SK-N-SH treated with all-trans-retinoic acid at 6 μM for 48 hours (cell line): Measurements from ENCODE around the gene TCEA2.
A peak's percentile ranks its signal among the peaks of the same experiment; 100 is the strongest.

Experiments
- ATAC-seq: fragments of 200-7000 bp; cut with Tn5 transposase; 3 replicates; pipeline ENCODE4 v1.9.1; 2020; ENCODE audit warnings: mild to moderate bottlenecking, moderate library complexity
- ARNTL ChIP-seq: fragments of 450-650 bp; formaldehyde crosslinking; IDR thresholded peaks from 2 replicates; pipeline ENCODE4 v1.5.0; 2020; ENCODE audit warnings: low read depth, mild to moderate bottlenecking, moderate library complexity, borderline replicate concordance
- BACH2 ChIP-seq: fragments of 250-450 bp; sonication (Bioruptor Pico); IDR thresholded peaks from 2 replicates; pipeline ENCODE4 v1.9.0; 2021; ENCODE audit warnings: mild to moderate bottlenecking, borderline replicate concordance
- CSDC2 ChIP-seq: fragments of 250-450 bp; sonication (Bioruptor Pico); IDR thresholded peaks from 2 replicates; pipeline ENCODE4 v1.5.0; 2020; ENCODE audit warnings: mild to moderate bottlenecking, moderate library complexity
- GLIS3 ChIP-seq: fragments of 250-450 bp; sonication (Bioruptor Pico); IDR thresholded peaks from 2 replicates; pipeline ENCODE4 v1.5.0; 2020; ENCODE audit warnings: mild to moderate bottlenecking, moderate library complexity
- ISL1 ChIP-seq: fragments of 250-450 bp; sonication (Bioruptor Pico); IDR thresholded peaks from 2 replicates; pipeline ENCODE4 v2.1.2; 2022; ENCODE audit warnings: mild to moderate bottlenecking, moderate library complexity
- PPARA ChIP-seq: fragments of 250-450 bp; sonication (Bioruptor Pico); IDR thresholded peaks from 2 replicates; pipeline ENCODE4 v1.5.0; 2020; ENCODE audit warnings: mild to moderate bottlenecking, borderline replicate concordance
- RARB ChIP-seq: fragments of 250-450 bp; sonication (Bioruptor Pico); IDR thresholded peaks from 2 replicates; pipeline ENCODE4 v1.8.0; 2021; ENCODE audit warnings: mild to moderate bottlenecking, moderate library complexity
- SNAI2 ChIP-seq: fragments of 250-450 bp; sonication (Bioruptor Pico); IDR thresholded peaks from 2 replicates; pipeline ENCODE4 v1.5.0; 2020; ENCODE audit warnings: mild to moderate bottlenecking, moderate library complexity
- TCF4 ChIP-seq: fragments of 250-450 bp; sonication (Bioruptor Pico); IDR thresholded peaks from 2 replicates; pipeline ENCODE4 v1.8.0; 2021; ENCODE audit warnings: mild to moderate bottlenecking, moderate library complexity, borderline replicate concordance
- TOX ChIP-seq: fragments of 250-450 bp; sonication (Bioruptor Pico); IDR thresholded peaks from 2 replicates; pipeline ENCODE4 v1.8.0; 2021; ENCODE audit warnings: mild to moderate bottlenecking, moderate library complexity, borderline replicate concordance
- ZC3H10 ChIP-seq: fragments of 250-450 bp; sonication (Bioruptor Pico); IDR thresholded peaks from 2 replicates; pipeline ENCODE4 v1.5.1; 2021; ENCODE audit warnings: mild to moderate bottlenecking, moderate library complexity
- ZFP3 ChIP-seq: fragments of 250-450 bp; sonication (Bioruptor Pico); IDR thresholded peaks from 2 replicates; pipeline ENCODE4 v1.5.0; 2020; ENCODE audit warnings: mild to moderate bottlenecking, moderate library complexity
- ZFP30 ChIP-seq: fragments of 450-650 bp; formaldehyde crosslinking; IDR thresholded peaks from 2 replicates; pipeline ENCODE4 v1.5.0; 2022; ENCODE audit warnings: mild to moderate bottlenecking, moderate library complexity
- ZNF565 ChIP-seq: fragments of 450-650 bp; formaldehyde crosslinking; conservative IDR thresholded peaks from 2 replicates; pipeline ENCODE4 v1.5.0; 2020; ENCODE audit warnings: low read depth, mild to moderate bottlenecking, moderate library complexity
- ZNF70 ChIP-seq: fragments of 450-650 bp; formaldehyde crosslinking; IDR thresholded peaks from 2 replicates; pipeline ENCODE4 v1.5.0; 2020; ENCODE audit warnings: mild to moderate bottlenecking, moderate library complexity
- ZNF8 ChIP-seq: fragments of 450-650 bp; formaldehyde crosslinking; IDR thresholded peaks from 2 replicates; pipeline ENCODE4 v1.5.0; 2020; ENCODE audit warnings: mild to moderate bottlenecking, moderate library complexity
- TF ChIP-seq, protein P1 (sequence below): fragments of 250-450 bp; sonication (Bioruptor Pico); IDR thresholded peaks from 2 replicates; pipeline ENCODE4 v1.5.0; 2020; ENCODE audit warnings: mild to moderate bottlenecking, moderate library complexity
- TF ChIP-seq, protein P2 (sequence below): fragments of 250-450 bp; sonication (Bioruptor Pico); IDR thresholded peaks from 2 replicates; pipeline ENCODE4 v1.8.0; 2020; ENCODE audit warnings: mild to moderate bottlenecking, moderate library complexity, borderline replicate concordance
- TF ChIP-seq, protein P3 (sequence below): fragments of 250-450 bp; sonication (Bioruptor Pico); IDR thresholded peaks from 2 replicates; pipeline ENCODE4 v1.5.1; 2021; ENCODE audit warnings: mild to moderate bottlenecking, moderate library complexity
- TF ChIP-seq, protein P4 (sequence below): fragments of 250-450 bp; sonication (Bioruptor Pico); IDR thresholded peaks from 2 replicates; pipeline ENCODE4 v1.5.1; 2020; ENCODE audit warnings: low read depth, mild to moderate bottlenecking, moderate library complexity
- TF ChIP-seq, protein P5 (sequence below): fragments of 250-450 bp; sonication (Bioruptor Pico); IDR thresholded peaks from 2 replicates; pipeline ENCODE4 v1.8.0; 2021; ENCODE audit warnings: low read depth, mild to moderate bottlenecking, moderate library complexity, borderline replicate concordance

TCEA2 gene

DNA sequence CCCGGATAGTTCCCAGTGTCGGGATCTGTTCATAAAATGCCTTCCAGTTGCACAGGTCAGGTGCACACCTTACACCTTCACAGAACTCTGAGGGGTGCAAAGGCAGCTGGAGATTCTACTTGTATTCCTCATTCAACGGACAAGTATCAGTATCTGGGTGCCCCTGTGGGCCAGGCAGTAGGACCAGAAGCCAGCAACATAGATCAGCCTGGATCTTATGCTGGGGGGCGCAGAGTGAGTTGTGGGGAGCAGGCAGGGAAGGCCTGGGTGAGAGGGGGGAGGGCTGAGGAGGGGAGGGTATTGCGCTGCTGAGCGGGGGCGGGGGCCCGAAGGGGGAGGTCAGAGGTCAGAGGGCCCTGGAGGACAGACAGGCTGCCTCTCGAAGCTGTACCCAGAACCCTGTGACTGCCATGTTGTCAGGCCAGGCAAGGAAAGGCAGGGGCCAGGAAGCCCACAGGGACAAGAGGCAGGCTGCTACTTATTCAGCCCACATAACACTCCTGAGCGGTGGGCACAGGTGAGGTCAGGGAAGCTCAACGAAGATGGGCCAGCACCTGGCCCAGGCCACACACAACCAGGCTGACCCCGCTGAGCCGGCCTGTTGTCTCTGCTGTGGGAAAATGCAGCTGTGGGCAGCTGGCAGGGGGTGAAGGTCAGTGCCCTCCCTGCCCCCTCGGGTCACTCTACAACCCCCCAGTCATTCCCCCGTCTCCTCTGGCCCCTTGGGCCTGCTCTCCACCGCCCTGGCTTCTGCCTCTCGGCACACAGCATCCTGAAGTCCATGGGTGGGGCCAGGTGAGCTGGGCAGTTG lies 18.0 kb downstream of the TCEA2 start:
- ATAC-seq: 0 out of 3 replicates have a peak, but pooled peaks have one; percentile 1
- no peak for TF ChIP-seq RARB (CRISPR knock-in tag)
- TF ChIP-seq ZNF70 (CRISPR knock-in tag): no peak
- TF ChIP-seq BACH2 (CRISPR knock-in tag): no peak
- no peak for TF ChIP-seq ZNF8 (CRISPR knock-in tag)
- TF ChIP-seq ZFP3 (CRISPR knock-in tag): no peak
- TF ChIP-seq PPARA (CRISPR knock-in tag): no peak
- no peak for TF ChIP-seq ISL1 (CRISPR knock-in tag)
- TF ChIP-seq, protein P1, sequence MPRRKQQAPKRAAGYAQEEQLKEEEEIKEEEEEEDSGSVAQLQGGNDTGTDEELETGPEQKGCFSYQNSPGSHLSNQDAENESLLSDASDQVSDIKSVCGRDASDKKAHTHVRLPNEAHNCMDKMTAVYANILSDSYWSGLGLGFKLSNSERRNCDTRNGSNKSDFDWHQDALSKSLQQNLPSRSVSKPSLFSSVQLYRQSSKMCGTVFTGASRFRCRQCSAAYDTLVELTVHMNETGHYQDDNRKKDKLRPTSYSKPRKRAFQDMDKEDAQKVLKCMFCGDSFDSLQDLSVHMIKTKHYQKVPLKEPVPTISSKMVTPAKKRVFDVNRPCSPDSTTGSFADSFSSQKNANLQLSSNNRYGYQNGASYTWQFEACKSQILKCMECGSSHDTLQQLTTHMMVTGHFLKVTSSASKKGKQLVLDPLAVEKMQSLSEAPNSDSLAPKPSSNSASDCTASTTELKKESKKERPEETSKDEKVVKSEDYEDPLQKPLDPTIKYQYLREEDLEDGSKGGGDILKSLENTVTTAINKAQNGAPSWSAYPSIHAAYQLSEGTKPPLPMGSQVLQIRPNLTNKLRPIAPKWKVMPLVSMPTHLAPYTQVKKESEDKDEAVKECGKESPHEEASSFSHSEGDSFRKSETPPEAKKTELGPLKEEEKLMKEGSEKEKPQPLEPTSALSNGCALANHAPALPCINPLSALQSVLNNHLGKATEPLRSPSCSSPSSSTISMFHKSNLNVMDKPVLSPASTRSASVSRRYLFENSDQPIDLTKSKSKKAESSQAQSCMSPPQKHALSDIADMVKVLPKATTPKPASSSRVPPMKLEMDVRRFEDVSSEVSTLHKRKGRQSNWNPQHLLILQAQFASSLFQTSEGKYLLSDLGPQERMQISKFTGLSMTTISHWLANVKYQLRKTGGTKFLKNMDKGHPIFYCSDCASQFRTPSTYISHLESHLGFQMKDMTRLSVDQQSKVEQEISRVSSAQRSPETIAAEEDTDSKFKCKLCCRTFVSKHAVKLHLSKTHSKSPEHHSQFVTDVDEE (CRISPR knock-in tag): no peak
- TF ChIP-seq, protein P2, sequence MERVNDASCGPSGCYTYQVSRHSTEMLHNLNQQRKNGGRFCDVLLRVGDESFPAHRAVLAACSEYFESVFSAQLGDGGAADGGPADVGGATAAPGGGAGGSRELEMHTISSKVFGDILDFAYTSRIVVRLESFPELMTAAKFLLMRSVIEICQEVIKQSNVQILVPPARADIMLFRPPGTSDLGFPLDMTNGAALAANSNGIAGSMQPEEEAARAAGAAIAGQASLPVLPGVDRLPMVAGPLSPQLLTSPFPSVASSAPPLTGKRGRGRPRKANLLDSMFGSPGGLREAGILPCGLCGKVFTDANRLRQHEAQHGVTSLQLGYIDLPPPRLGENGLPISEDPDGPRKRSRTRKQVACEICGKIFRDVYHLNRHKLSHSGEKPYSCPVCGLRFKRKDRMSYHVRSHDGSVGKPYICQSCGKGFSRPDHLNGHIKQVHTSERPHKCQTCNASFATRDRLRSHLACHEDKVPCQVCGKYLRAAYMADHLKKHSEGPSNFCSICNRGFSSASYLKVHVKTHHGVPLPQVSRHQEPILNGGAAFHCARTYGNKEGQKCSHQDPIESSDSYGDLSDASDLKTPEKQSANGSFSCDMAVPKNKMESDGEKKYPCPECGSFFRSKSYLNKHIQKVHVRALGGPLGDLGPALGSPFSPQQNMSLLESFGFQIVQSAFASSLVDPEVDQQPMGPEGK: no peak
- no peak for TF ChIP-seq ARNTL
- TF ChIP-seq TOX: no peak
- TF ChIP-seq SNAI2 (CRISPR knock-in tag): no peak
- TF ChIP-seq GLIS3: no peak
- no peak for TF ChIP-seq TCF4 (CRISPR knock-in tag)
- TF ChIP-seq CSDC2: no peak
- no peak for TF ChIP-seq ZNF565
- TF ChIP-seq, protein P3, sequence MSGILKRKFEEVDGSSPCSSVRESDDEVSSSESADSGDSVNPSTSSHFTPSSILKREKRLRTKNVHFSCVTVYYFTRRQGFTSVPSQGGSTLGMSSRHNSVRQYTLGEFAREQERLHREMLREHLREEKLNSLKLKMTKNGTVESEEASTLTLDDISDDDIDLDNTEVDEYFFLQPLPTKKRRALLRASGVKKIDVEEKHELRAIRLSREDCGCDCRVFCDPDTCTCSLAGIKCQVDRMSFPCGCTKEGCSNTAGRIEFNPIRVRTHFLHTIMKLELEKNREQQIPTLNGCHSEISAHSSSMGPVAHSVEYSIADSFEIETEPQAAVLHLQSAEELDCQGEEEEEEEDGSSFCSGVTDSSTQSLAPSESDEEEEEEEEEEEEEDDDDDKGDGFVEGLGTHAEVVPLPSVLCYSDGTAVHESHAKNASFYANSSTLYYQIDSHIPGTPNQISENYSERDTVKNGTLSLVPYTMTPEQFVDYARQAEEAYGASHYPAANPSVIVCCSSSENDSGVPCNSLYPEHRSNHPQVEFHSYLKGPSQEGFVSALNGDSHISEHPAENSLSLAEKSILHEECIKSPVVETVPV (CRISPR knock-in tag): no peak
- TF ChIP-seq, protein P4, sequence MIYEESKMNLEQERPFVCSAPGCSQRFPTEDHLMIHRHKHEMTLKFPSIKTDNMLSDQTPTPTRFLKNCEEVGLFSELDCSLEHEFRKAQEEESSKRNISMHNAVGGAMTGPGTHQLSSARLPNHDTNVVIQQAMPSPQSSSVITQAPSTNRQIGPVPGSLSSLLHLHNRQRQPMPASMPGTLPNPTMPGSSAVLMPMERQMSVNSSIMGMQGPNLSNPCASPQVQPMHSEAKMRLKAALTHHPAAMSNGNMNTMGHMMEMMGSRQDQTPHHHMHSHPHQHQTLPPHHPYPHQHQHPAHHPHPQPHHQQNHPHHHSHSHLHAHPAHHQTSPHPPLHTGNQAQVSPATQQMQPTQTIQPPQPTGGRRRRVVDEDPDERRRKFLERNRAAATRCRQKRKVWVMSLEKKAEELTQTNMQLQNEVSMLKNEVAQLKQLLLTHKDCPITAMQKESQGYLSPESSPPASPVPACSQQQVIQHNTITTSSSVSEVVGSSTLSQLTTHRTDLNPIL: no peak
- no peak for TF ChIP-seq ZC3H10
- TF ChIP-seq, all 23 proteins: peak for 0

DNA sequence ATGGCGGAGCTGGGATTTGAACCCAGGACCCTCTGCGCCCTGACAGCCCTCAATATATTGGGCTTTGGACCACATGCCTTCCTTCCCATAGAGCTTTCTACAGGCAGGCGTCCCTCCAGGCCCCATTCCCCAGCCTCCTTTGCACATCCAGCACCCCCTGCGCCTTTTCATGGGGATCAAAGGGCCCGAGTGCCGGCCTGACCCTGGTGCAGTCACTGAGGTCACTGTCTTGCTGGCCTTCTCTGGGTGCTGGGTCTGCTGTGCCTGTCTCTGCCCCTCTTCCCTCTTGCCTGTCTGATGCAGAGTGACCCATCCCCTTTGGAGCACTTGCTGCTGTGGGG lies 18.6 kb downstream of the TCEA2 start:
- no peak for ATAC-seq
- TF ChIP-seq ZFP30 (CRISPR knock-in tag) (no peak), RARB (CRISPR knock-in tag) (no peak)

DNA sequence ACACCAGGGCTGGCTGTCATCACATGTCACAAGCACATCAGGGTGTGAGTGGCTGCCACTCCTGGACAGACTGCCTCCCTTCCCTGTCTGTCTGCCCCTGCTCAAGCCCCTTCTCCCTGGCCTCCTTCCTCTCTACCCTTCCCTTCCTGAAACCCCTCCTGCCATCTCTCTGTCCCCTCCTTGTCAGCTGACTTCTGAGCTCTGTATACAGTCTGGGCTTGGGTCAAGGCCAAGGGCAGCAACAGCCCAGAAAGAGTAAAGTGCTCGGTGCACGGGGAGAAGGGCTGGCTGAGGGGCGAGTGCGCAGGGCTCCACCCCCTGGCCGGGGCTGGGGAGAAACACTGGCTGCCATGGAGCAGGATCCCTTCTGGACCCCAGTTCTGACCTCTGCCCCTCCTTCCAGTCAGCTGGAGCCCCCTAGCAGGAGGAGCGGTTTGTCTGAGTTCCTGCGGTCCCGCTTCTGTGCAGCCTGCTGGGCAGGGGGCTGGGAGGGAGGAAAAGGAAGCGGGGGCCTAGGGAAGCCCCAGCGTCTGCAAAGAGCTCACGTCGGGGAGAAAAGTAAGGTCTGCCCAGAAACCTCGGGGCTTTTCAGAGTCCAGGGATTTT lies 19.2 kb downstream of the TCEA2 start:
- TF ChIP-seq TCF4 (CRISPR knock-in tag): no peak
- TF ChIP-seq, protein P5, sequence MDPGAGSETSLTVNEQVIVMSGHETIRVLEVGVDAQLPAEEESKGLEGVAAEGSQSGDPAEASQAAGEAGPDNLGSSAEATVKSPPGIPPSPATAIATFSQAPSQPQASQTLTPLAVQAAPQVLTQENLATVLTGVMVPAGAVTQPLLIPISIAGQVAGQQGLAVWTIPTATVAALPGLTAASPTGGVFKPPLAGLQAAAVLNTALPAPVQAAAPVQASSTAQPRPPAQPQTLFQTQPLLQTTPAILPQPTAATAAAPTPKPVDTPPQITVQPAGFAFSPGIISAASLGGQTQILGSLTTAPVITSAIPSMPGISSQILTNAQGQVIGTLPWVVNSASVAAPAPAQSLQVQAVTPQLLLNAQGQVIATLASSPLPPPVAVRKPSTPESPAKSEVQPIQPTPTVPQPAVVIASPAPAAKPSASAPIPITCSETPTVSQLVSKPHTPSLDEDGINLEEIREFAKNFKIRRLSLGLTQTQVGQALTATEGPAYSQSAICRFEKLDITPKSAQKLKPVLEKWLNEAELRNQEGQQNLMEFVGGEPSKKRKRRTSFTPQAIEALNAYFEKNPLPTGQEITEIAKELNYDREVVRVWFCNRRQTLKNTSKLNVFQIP (CRISPR knock-in tag): no peak
- TF ChIP-seq ZNF70 (CRISPR knock-in tag): no peak
- TF ChIP-seq, protein P2: no peak
- no peak for TF ChIP-seq ISL1 (CRISPR knock-in tag)
- TF ChIP-seq PPARA (CRISPR knock-in tag): no peak
- TF ChIP-seq TOX: no peak
- no peak for ATAC-seq
